GM19043 (cell line): ENCODE data around the gene DMD.
A peak's percentile ranks its signal among the peaks of the same experiment; 100 is the strongest.

ENCODE experiments used
- ATAC-seq: cut with Tn5 transposase; IDR thresholded peaks from one replicate; pipeline ENCODE4 v1.9.1; 2021; ENCODE audit warnings: low read depth; ENCODE audit not compliant: unreplicated experiment

Gene DMD

GRCh38 chrX:31334997-31335396, 1876.4 kb downstream of the DMD start:
- no peak for ATAC-seq

DNA sequence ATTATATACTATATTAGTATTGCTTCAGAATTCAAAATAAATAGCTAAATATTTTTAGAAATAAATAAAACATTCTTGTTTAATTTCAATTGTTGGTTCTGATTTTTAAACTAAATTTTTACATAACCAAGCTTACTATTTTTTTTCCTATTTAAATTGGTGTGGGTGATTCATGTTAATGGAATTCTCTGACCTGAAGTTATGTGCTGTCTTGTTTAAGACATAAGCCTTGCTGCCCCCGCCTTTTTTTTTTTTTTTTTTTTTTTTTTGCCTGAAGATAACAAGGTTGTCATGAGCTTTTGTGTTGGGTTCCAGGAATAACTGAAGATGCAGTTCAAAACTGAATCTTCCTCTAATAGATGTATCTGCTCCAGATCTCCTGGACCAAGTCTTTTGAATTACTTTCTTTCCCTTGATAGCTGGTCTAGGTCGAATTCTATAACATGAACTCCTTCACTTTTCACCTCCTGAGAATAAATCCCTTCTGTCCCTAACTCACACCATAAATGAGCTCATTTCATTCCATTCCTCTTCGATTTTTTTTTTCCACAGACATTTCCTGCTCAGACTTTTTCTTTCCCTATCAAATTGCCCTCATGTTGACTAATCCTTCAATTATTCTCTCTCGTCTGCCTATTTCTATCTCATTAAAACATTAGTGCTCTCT, 1878.1 kb downstream of the DMD start:
- no peak for ATAC-seq

- ATAC-seq, result no peak
These were observed 1879.4 kb downstream of the DMD start for GRCh38 chrX:31331928-31332327.

DNA sequence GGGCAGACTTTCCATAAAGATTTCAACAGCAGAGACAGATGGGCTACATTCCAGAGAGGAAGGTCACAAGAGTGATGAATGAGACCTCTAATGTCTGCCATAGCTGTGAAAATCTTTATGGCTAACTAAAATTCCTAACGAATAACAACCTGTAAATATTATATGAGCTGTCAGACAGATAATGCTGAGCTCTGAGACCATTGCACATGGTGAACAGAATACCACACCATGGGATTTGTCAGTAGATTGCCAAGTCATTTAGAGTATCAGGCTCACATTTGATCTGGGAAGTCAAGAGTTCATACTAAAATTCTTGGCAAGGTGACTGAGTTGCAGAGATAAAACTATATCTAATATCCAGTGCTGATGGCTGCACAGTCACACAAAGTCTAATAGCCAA, 1880.3 kb downstream of the DMD start:
- no peak for ATAC-seq

DNA sequence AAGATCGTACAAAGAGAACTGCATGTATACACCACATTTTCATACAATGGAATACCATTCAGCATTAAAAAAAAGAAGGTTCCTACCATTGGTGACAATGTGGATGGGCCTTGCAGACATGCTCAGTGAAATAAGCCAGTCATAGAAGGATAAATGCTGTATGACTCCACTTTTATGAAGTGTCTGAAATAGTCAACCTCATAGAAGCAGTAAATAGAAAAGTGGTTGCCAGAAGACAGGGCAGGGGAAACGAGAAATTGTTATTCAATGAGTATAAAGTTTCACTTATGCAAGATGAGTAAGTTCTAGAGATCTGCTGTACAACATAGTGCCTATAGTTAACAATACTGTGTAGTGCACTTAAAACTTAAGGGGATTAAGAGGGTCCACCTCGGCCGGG, 1882.1 kb downstream of the DMD start:
- no peak for ATAC-seq

GRCh38 chrX:31323658-31324057, 1887.7 kb downstream of the DMD start:
- ATAC-seq, result peak; percentile 95

DNA sequence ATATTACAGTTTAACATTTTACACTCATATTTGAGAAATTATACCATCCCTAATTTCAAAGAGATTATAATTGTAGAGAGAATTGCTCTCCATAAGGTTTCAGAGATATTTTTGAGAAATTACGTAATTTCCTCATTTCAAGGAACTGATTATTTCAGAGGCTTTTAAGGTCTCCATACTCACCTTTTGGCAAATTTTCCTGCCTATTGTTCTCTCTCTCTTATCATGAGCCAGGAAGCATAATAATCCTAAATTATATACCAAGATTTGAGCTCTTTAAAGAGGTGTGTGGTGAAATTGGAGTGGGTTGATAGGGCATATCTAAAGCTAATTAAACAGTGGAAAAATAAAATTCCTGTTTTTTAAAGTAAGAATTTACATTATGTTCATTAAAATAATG, 1890.6 kb downstream of the DMD start:
- ATAC-seq, result no peak

DNA sequence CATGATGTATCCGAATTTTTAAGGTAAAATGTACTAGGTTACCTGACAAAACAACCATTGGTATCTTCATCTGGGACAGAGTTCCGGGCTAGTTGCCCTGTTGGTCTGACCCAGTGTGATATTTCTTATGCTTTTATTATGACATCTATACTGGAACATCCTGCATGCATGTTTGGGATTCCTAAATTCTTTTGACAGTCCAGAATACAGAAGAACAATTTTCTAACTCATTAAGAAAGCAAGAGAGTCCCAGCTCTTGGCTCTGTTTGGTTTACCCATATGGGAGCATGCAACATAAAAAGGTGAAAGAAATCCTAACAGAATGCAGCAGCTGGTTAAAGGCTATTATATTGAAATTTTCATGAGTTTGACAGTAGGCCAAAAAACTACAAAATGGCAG, 1891.8 kb downstream of the DMD start:
- no peak for ATAC-seq

- no peak for ATAC-seq
These were observed 1892.5 kb downstream of the DMD start for GRCh38 chrX:31318866-31319265.

- ATAC-seq, result no peak
These were observed 1894.9 kb downstream of the DMD start for GRCh38 chrX:31316340-31316991.

- ATAC-seq, result no peak
These were observed 1896.4 kb downstream of the DMD start for GRCh38 chrX:31314921-31315320.

- ATAC-seq, result no peak
These were observed 1903.4 kb downstream of the DMD start for GRCh38 chrX:31307952-31308351.

DNA sequence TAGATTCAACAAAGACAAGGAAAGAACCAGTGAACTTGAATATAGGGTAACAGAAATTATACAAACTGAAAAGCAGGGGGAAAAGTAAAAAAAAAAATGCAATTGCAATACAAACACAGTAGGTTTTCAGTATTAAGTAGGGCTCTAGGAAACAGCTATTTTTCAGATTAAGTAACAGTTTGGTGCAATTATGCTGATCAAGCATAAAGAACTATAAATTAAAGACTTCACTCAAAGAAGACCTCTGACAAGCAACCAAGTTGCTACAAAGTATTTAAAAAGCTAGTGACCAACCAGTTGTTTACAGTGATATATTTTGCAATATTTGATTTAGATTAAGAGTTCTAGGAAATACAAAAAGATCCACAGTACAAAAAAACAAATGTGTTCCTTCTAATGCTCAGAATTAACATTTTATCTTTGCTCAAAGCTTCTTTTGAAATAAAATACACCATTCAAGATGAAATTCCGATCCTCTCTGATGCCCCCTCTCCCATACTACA, 1908.7 kb downstream of the DMD start:
- ATAC-seq, result no peak

DNA sequence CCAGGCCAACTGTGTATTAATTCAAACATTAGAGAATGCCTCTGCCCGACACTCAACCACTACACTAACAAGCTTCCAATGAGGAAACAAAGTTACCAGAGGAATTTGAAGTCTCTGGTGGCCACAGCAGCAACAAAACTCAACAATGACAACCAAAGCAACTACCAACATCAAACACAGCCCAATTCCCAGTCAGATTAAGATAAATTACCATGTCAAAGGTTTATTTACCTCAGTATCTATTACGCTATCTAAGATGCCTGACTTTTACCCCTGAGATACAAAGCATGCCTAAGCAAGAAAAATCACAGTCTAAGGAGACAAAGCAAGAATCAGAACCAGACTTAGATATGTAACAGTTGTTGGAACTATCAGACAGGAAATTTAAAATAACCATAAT, 1909.4 kb downstream of the DMD start:
- ATAC-seq, result no peak

DNA sequence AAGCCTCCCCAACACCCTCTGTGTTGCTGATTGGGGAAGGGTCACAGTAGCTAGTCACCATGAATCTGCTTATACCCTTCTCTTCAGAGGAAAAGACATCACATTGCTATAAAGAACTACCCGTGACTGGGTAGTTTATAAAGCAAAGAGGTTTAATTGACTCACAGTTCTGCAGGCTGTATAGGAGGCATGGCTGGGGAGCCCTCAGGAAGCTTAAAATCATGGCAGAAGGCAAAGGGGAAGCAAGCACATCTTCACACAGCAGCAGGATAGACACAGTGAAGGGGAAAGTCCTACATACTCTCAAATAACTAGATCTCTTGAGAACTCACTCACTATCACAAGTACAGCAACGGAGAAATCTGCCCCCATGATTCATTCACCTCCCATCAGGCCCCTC, 1910.1 kb downstream of the DMD start:
- no peak for ATAC-seq

DNA sequence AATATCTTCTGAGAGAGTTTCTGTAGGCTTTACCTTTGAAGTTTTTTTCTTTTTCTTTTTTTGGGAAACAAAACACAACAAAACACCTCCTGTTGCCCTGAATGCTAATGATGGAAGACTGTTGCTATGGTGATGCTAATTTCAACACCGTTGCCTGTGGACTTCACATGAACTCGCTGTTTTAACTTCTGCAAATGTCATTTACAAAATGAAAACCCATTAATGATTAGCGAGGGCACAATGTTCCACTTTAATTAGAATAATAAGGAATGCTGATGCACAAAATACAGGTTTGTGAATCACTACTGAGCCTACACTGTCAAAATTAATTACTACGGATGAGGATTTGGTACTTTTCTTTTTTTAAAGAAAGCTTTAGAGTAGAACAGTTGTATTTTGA, 1912.4 kb downstream of the DMD start:
- ATAC-seq, result no peak

- ATAC-seq, result no peak
These were observed 1913.5 kb downstream of the DMD start for GRCh38 chrX:31297881-31298280.

GRCh38 chrX:31294475-31294874, 1916.9 kb downstream of the DMD start:
- no peak for ATAC-seq

GRCh38 chrX:31293409-31293808, 1917.9 kb downstream of the DMD start:
- ATAC-seq, result no peak

DNA sequence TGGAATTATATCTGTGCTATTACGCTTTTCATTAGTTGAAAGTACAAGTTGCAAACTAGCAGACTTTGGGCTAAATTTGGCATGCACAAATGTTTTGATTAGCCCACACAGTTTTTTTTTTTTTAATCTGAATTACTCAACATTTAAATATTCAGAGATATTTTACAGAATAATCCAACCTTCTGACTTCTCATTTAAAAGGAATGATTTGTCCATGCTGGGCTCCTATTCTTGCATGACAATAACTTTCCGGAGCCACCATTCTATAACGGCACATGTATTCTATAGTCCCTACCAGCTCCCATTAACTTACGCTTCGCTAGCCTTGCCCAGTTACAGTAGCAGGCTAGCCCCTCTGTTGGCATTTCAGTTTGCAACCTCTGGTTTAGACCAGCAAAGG, 1920.2 kb downstream of the DMD start:
- no peak for ATAC-seq

DNA sequence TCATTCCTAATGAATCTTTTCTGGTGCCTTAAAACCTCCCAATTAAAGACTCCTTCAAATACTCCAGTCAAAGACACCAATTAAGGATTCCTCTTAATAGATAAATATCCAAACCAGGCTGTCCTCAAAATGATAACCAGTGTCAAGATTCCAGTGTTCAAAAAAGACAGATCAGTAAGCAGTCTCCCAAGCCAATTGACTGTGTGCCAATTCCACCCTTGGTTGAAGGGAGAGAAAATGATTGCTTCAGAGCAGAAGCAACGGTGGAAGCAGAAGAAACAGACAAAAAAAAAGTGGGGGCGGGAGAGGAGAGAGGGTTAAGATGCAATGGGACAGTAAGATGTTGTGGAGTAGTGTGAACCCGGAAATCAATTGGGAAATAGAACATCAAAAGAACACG, 1923.5 kb downstream of the DMD start:
- ATAC-seq, result no peak

DNA sequence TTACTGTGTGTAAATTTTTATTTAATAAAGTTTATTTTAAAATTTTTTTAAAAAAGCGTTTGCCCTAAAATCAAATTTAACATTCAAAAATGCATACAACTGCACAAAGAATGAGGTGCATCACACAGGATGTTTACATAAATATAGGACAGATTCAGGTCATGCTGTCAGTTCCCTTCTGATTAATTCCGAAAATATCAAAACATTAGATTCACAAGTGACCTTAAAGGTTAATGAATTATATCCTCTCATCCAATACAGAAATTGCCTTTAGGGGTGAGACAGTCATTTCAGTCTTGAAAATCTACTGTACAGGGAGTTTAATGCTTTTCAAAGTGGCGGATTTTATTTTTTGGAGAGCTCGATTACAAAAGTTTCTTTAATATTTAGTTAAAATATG, 1930.8 kb downstream of the DMD start:
- ATAC-seq, result no peak
